Stomach smooth muscle (tissue), 2 donors: ENCODE data around the gene ATRIP.
"Not testable (repeated sequence)": the region's sequence is repeated elsewhere in the genome, so short reads cannot be mapped to it uniquely, and the experiment has no call there.

ENCODE experiments used
- H3K27ac ChIP-seq: one replicate; pipeline ENCODE4 v1.7.0; 2013; ENCODE audit warnings: mild to moderate bottlenecking, low read length, inconsistent platforms
- H3K27me3 ChIP-seq, 2 donors: one replicate each; pipeline ENCODE4 v1.7.0; 2013; ENCODE audit warnings: low read length in 2 of 2; ENCODE audit not compliant: insufficient read depth in 2 of 2, control insufficient read depth in 1 of 2
- H3K36me3 ChIP-seq, 2 donors: one replicate each; pipeline ENCODE4 v1.7.0; 2013; ENCODE audit warnings: low read length in 2 of 2; ENCODE audit not compliant: control insufficient read depth in 2 of 2, insufficient read depth in 2 of 2
- H3K4me1 ChIP-seq: one replicate; pipeline ENCODE4 v1.7.0; 2013; ENCODE audit warnings: low read length; ENCODE audit not compliant: control insufficient read depth, insufficient read depth
- H3K4me3 ChIP-seq, 2 donors: one replicate each; pipeline ENCODE4 v1.7.0; 2013; ENCODE audit warnings: low read length in 2 of 2
- H3K9ac ChIP-seq, 2 donors: one replicate each; pipeline ENCODE4 v1.7.0; 2013; ENCODE audit warnings: low read length in 2 of 2, mild to moderate bottlenecking in 1 of 2
- H3K9me3 ChIP-seq, 2 donors: one replicate each; pipeline ENCODE4 v1.7.0; 2013; ENCODE audit warnings: low read length in 2 of 2; ENCODE audit not compliant: control insufficient read depth in 2 of 2
- donor health status: healthy.
- donor health status: Pancreatic carcinoma.

The ATRIP gene

DNA sequence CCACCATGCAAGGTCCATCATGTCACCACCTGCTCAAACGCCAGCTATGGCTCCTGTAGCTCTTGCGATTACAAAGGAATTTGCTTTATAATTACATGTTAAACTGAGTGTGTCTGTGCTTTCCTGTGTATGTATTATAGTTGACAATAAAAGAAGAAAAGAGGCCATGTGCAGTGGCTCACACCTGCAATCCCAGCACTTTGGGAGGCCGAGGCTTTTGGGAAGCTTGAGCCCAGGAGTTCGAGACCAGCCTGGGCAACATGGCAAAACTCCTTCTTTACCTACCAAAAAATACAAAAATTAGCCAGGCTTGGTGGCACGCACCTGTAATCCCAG lies 27.0 kb downstream of the ATRIP start:
- Histone ChIP-seq H3K9ac (peak overlapping the region; percentile 98 to 100), H3K4me1 (peaks cover 40% of the 10 kb centered on the region), H3K4me3 (peak overlapping the region; percentile 92 to 97), H3K36me3 (peaks cover 4 to 11% of the 10 kb centered on the region in 2 donors), H3K27ac (peak overlapping the region; percentile 97), H3K27me3 (no peaks in the 10 kb centered on the region), H3K9me3 (no peaks in the 10 kb centered on the region)

DNA sequence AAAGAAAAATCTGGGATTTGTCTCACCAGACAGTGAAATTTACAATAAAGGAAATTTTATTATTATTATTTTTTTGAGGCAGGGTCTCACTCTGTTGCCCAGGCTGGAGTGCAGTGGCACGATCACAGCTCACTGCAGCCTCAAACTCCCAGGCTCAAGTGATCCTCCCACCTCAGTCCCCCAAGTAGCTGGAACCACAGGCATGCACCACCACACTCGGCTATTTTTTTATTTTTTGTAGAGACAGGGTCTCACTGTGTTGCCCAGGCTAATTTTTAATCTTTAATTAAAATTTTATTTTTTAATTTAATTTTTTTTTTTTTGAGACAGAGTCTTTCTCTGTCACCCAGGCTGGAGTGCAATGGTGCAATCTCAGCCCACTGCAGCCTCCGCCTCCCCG lies 27.5 kb downstream of the ATRIP start:
- H3K27ac ChIP-seq, H3K9ac ChIP-seq, H3K4me3 ChIP-seq, H3K9me3 ChIP-seq, H3K36me3 ChIP-seq, H3K27me3 ChIP-seq: not testable (repeated sequence)
- peaks cover 36% of the 10 kb centered on the region for H3K4me1 ChIP-seq

DNA sequence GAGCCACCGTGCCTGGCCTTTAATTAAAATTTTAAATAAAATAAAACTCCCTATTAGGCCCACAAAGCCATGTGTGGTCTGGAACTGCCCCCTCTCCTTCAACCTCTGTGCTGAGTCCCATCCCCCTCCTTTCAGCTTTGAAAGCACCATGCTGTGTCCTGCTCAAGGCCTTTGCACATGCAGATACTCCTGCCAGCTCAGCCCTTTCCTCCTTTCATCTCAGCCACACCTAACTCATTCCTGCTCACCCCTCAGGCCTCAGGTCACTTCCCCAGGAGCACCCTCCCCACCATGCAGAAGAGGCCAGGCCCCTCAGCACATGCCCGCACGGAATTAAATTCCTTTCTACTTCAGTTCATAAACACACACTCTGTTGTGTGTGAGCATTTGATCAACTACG lies 28.1 kb downstream of the ATRIP start:
- Histone ChIP-seq H3K27ac (no peak overlapping the region), H3K9me3 (no peaks in the 10 kb centered on the region), H3K4me1 (peaks cover 30% of the 10 kb centered on the region)

GRCh38 chr3:48475188-48475587 lies 28.7 kb downstream of the ATRIP start:
- H3K27ac ChIP-seq, result no peak overlapping the region
- no peaks in the 10 kb centered on the region for H3K27me3 ChIP-seq
- H3K9me3 ChIP-seq, result no peaks in the 10 kb centered on the region
- no peak overlapping the region for H3K9ac ChIP-seq
- H3K36me3 ChIP-seq, result peaks cover 0 to 3% of the 10 kb centered on the region in 2 donors
- no peak overlapping the region for H3K4me3 ChIP-seq
- peaks cover 24% of the 10 kb centered on the region for H3K4me1 ChIP-seq

More for the DNA sequence above, 28.1 kb downstream of the ATRIP start:
- Histone ChIP-seq H3K9ac (no peak overlapping the region), H3K27me3 (no peaks in the 10 kb centered on the region), H3K36me3 (peaks cover 0 to 3% of the 10 kb centered on the region in 2 donors), H3K4me3 (no peak overlapping the region)

DNA sequence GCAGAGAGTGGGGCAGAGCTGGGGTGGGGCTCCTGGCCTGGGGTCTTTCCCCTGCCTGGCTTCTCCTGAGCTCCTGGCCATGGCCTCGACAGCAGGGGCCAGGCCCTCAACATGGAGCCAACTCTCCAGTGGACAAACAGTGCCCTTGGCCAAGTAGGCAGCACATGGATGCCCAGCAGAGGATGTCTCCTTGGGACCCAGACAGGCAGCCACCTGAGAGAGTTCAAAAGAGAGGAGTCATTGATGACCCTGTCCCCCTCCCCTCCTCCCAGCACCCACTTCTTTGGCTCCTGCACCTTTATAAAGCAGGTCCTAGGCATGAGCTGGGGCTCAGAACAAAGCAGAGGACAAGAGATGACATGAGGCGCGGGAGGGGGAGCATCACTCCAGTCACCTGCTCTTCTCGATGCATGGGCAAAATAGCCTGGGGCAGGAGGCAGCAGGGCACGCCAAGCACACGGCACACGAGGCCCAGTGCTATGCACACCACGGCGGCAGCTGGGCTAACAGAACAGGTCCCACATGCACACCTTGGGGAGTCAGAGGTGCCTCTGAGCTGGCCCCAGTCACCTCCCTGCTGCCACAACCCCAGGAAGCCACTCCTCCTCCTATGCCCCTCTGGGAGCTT lies 30.0 kb downstream of the ATRIP start:
- Histone ChIP-seq H3K9ac (no peak overlapping the region), H3K27me3 (no peaks in the 10 kb centered on the region), H3K4me3 (no peak overlapping the region), H3K36me3 (peaks cover 0 to 3% of the 10 kb centered on the region in 2 donors), H3K4me1 (peaks cover 17% of the 10 kb centered on the region), H3K27ac (no peak overlapping the region), H3K9me3 (no peaks in the 10 kb centered on the region)

DNA sequence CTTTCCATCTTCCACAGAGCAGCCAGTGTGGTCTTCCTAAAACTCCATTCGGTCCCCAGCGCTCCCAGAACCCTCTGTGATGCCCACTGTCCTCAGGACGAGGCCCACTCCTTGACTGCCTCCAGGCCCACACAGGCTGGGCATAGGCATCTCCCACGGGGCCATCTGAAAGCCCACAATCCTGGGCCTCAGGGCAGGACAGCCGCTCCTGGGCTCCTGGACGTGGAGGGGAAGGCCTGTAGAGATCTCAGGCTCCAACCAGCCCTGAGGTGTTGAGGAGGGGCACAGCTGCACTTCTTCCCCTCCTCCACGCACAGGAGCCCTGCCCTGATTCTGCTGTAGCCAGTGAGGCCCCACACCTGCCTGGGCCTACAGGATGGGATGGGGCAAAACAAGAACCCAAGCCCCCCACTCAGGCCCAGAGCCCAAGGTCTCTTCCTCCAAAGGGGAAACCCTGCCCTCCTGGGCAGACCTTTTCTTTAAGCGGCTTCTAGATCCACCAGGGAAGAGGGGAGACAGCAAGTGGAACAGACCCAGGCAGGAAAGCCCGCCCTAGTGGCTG lies 31.5 kb downstream of the ATRIP start:
- Histone ChIP-seq H3K27ac (no peak overlapping the region), H3K4me3 (no peak overlapping the region), H3K36me3 (peaks cover 0 to 3% of the 10 kb centered on the region in 2 donors), H3K27me3 (no peaks in the 10 kb centered on the region), H3K9me3 (no peaks in the 10 kb centered on the region), H3K4me1 (peaks cover 9% of the 10 kb centered on the region), H3K9ac (no peak overlapping the region)

DNA sequence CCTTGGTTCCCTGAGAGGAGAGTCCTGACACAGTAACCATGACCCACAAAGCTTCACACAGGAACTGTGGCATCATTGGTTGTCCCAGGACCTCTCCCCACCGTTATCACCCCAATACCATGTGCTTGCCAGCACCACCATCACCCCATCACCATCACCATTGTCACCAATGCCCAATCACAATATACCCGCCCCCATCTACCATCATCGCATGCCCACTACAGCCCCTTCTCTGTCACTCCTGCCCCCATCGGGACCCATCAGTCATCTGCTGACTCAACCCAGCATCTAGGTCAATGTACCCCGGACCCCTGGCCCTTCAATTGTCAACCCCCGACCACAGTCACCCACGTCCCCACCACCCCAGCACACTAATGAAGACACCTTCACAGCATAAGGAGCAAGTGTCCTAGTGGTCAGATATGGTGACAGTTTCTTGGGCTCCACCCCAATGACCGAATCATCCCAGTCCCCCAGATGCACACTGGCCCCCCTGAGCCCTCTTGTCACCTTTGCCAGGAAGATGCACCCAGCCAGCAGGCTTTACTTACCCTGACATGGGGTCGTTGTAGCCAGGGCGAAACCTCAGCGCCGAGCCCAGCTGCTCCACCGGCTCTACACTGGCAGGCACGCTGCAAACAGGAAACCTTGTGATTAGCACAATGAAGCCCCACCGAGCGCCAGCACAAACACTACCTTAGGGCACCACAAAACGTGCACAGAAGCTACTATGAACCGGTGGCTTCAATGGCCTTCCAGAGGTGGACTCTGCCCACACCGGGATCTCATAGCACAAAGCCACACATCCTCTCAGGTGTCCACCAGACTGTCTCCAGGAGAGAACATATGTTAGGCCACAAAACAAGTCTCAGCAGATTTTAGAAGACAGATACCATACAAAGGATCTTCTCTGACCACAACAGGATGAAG lies 32.4 kb downstream of the ATRIP start:
- H3K36me3 ChIP-seq, result peaks cover 0 to 3% of the 10 kb centered on the region in 2 donors
- H3K4me1 ChIP-seq, result peaks cover 4% of the 10 kb centered on the region
- H3K9ac ChIP-seq, result no peak overlapping the region
- H3K4me3 ChIP-seq, result no peak overlapping the region
- no peaks in the 10 kb centered on the region for H3K27me3 ChIP-seq
- H3K9me3 ChIP-seq, result no peaks in the 10 kb centered on the region
- H3K27ac ChIP-seq, result no peak overlapping the region

- H3K4me3 ChIP-seq, H3K27ac ChIP-seq, H3K27me3 ChIP-seq, H3K36me3 ChIP-seq, H3K9ac ChIP-seq, H3K4me1 ChIP-seq, H3K9me3 ChIP-seq: not testable (repeated sequence)
Observed at GRCh38 chr3:48480891-48481290, 34.4 kb downstream of the ATRIP start.

GRCh38 chr3:48482822-48483221 lies 36.3 kb downstream of the ATRIP start:
- not testable (repeated sequence) for H3K9me3 ChIP-seq, H3K4me3 ChIP-seq

GRCh38 chr3:48486952-48487351 lies 40.4 kb downstream of the ATRIP start:
- H3K27me3 ChIP-seq, result no peaks in the 10 kb centered on the region
- H3K4me3 ChIP-seq, result no peak overlapping the region
- no peak overlapping the region for H3K9ac ChIP-seq
- H3K27ac ChIP-seq, result no peak overlapping the region
- H3K36me3 ChIP-seq, result no peaks in the 10 kb centered on the region
- no peaks in the 10 kb centered on the region for H3K9me3 ChIP-seq
- no peaks in the 10 kb centered on the region for H3K4me1 ChIP-seq

More at GRCh38 chr3:48482822-48483221, 36.3 kb downstream of the ATRIP start:
- H3K36me3 ChIP-seq, H3K27me3 ChIP-seq, H3K4me1 ChIP-seq, H3K9ac ChIP-seq, H3K27ac ChIP-seq: not testable (repeated sequence)
